Hepatocyte (in vitro differentiated cells): Measurements from ENCODE around the gene NNAT.

Experiments
- EZH2 ChIP-seq: fragments of 200-600 bp; sonication (generic); IDR thresholded peaks from 2 replicates; pipeline ENCODE4 v1.6.1; 2016; ENCODE audit warnings: antibody characterized with exemption, mild to moderate bottlenecking, borderline replicate concordance
- TF ChIP-seq, protein P1 (sequence below): fragments of 200-600 bp; sonication (generic); IDR thresholded peaks from 2 replicates; pipeline ENCODE4 v1.5.1; 2016; ENCODE audit warnings: antibody characterized with exemption, mild to moderate bottlenecking; ENCODE audit not compliant: poor library complexity

DNA sequence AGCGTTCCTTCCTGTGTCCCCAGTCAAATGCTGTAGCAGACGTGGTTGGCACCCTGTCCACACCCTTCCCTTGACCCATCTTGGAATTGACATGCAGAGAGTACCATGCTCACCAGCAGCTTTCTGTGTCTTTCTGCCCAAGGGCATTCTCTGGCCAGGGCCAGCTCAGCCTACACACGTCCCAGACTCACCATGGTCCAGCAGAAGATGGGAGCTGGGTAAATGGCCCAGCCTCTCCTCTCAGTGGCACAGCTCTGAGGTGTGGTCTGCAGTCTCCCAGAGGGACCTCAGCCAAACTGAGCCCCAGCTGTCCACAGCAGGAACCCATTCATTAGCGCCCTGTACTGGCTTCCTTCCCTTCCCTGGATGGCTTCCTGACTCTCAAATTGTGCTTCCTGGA lies 37.7 kb downstream of the NNAT start:
- TF ChIP-seq, protein P1, sequence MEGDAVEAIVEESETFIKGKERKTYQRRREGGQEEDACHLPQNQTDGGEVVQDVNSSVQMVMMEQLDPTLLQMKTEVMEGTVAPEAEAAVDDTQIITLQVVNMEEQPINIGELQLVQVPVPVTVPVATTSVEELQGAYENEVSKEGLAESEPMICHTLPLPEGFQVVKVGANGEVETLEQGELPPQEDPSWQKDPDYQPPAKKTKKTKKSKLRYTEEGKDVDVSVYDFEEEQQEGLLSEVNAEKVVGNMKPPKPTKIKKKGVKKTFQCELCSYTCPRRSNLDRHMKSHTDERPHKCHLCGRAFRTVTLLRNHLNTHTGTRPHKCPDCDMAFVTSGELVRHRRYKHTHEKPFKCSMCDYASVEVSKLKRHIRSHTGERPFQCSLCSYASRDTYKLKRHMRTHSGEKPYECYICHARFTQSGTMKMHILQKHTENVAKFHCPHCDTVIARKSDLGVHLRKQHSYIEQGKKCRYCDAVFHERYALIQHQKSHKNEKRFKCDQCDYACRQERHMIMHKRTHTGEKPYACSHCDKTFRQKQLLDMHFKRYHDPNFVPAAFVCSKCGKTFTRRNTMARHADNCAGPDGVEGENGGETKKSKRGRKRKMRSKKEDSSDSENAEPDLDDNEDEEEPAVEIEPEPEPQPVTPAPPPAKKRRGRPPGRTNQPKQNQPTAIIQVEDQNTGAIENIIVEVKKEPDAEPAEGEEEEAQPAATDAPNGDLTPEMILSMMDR = no peak
- no peak for TF ChIP-seq EZH2
